Type B pancreatic cell (in vitro differentiated cells): ENCODE data around the gene DDHD1. TPM values are rescaled to one million over a fixed set of nuclear protein-coding genes. Genes with fewer than 3 reads are reported as not detected.

Experiments
- DNase-seq: peaks from one replicate; pipeline ENCODE4 v3.0.0; 2021; ENCODE audit warnings: mixed read lengths; ENCODE audit not compliant: unreplicated experiment; ENCODE audit errors: extremely low spot score
- H3K27ac Mint-ChIP-seq: 2 replicates; pipeline ENCODE4 v1.8.0; 2021; ENCODE audit warnings: mild to moderate bottlenecking, mixed read lengths
- H3K27me3 Mint-ChIP-seq: 2 replicates; pipeline ENCODE4 v1.8.0; 2021; ENCODE audit warnings: mixed read lengths
- H3K36me3 Mint-ChIP-seq: 2 replicates; pipeline ENCODE4 v1.8.0; 2021; ENCODE audit warnings: mixed read lengths
- H3K4me1 Mint-ChIP-seq: one replicate; pipeline ENCODE4 v1.8.0; 2021; ENCODE audit warnings: mixed read lengths; ENCODE audit not compliant: unreplicated experiment
- H3K4me3 Mint-ChIP-seq: 2 replicates; pipeline ENCODE4 v1.8.0; 2021; ENCODE audit warnings: mild to moderate bottlenecking, mixed read lengths
- H3K9me3 Mint-ChIP-seq: 2 replicates; pipeline ENCODE4 v1.8.0; 2021; ENCODE audit warnings: mixed read lengths
- total RNA-seq: library from RNA; stranded (reverse); gene quantifications from 2 replicates; pipeline ENCODE4 v1.2.1, GENCODE V29; 2021; ENCODE audit warnings: low replicate concordance
- TF ChIP-seq, protein P1 (sequence below): fragments of 200-600 bp; sonication (generic); conservative IDR thresholded peaks from 2 replicates; pipeline ENCODE4 v1.5.0; 2021; ENCODE audit warnings: antibody characterized with exemption, mild to moderate bottlenecking

DDHD1 gene
- total RNA-seq, 1 donor from 2014 or later: 19.1 TPM

DNA sequence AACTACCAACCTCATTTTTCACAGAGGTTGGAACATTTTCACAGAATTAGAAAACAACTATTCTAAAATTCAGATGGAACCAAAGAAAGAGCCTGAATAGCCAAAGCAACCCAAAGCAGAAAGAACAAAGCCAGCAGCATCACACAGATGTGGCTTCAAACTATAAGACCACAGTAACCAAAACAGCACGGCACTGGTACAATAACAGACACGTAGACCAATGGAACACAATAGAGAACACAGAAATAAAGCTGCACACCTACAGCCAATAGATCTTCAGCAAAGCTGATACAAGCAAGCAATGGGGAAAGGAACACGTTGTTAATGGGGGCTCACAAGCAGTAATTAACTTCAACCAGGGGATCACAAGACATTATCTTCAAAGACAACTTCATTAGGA lies 114.5 kb downstream of the DDHD1 start:
- Mint-ChIP-seq H3K27me3 (no peaks in the 10 kb centered on the region), H3K4me1 (no peaks in the 10 kb centered on the region), H3K9me3 (no peaks in the 10 kb centered on the region), H3K27ac (no peak overlapping the region), H3K36me3 (peaks cover 16% of the 10 kb centered on the region), H3K4me3 (no peak overlapping the region)
- no peak for DNase-seq
- TF ChIP-seq, protein P1, sequence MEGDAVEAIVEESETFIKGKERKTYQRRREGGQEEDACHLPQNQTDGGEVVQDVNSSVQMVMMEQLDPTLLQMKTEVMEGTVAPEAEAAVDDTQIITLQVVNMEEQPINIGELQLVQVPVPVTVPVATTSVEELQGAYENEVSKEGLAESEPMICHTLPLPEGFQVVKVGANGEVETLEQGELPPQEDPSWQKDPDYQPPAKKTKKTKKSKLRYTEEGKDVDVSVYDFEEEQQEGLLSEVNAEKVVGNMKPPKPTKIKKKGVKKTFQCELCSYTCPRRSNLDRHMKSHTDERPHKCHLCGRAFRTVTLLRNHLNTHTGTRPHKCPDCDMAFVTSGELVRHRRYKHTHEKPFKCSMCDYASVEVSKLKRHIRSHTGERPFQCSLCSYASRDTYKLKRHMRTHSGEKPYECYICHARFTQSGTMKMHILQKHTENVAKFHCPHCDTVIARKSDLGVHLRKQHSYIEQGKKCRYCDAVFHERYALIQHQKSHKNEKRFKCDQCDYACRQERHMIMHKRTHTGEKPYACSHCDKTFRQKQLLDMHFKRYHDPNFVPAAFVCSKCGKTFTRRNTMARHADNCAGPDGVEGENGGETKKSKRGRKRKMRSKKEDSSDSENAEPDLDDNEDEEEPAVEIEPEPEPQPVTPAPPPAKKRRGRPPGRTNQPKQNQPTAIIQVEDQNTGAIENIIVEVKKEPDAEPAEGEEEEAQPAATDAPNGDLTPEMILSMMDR: no peak

DNA sequence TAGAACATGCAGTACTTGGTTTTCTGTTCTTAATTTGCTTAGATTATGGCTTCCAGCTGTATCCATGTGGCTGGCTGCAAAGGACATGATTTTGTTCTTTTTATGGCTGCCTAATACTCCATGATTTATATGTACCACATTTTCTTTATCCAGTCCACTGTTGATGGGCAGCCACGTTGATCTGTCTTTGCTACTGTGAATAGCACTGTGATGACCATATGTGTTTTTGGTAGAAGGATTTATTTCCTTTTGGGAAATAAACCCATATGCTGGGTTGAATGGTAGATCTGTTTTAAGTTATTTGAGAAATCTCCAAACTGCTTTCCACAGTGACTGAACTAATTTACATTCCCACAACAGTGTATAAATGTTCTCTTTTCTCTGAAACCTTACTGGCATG lies 116.1 kb downstream of the DDHD1 start:
- Mint-ChIP-seq H3K36me3 (peaks cover 16% of the 10 kb centered on the region), H3K4me1 (no peaks in the 10 kb centered on the region), H3K4me3 (no peak overlapping the region), H3K9me3 (no peaks in the 10 kb centered on the region), H3K27me3 (no peaks in the 10 kb centered on the region), H3K27ac (no peak overlapping the region)
- TF ChIP-seq, protein P1: no peak
- no peak for DNase-seq

DNA sequence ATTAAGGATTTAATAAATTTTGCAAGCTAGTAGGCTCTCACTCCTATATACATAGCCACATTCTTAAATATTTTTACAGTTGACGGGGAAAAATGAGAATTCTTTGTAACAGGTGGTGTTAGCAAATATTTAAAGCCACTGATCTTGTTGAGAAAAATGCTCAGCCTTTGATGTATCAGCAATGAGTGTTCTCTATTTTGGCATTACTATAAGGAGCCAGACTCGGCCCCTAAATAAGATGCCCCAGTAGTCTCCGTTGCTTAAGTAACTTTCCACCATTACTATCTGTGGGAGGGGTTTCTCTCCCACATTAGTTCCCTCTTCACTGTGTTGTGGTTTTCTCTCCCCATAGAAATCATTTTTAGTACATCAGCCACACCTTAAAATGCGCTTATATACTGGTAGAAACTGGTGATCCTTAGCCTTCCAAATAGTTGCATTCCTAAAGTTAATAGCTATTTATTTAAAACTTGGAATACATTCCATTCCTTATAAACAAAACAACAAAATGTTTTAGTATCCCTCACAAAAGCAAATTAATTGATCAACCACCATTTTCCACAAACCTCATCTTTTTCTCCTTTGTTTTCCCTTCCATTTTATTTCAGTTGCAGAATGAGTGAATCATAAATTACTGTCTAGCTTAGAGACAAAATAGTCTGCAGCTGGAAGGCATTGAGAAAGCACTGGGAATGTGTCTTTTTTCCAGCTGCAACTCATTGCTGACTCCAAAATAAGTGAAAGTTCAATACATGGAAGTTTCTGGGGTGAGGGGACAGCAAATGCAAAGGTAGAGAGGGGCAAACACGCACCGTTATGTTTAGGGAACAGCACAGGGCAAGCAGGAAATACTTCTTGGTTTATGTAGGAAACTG lies 117.5 kb downstream of the DDHD1 start:
- no peak overlapping the region for H3K27ac Mint-ChIP-seq
- H3K4me1 Mint-ChIP-seq: no peaks in the 10 kb centered on the region
- no peak overlapping the region for H3K4me3 Mint-ChIP-seq
- no peaks in the 10 kb centered on the region for H3K9me3 Mint-ChIP-seq
- H3K36me3 Mint-ChIP-seq: peaks cover 13% of the 10 kb centered on the region
- no peak for DNase-seq
- H3K27me3 Mint-ChIP-seq: no peaks in the 10 kb centered on the region
- TF ChIP-seq, protein P1: no peak

DNA sequence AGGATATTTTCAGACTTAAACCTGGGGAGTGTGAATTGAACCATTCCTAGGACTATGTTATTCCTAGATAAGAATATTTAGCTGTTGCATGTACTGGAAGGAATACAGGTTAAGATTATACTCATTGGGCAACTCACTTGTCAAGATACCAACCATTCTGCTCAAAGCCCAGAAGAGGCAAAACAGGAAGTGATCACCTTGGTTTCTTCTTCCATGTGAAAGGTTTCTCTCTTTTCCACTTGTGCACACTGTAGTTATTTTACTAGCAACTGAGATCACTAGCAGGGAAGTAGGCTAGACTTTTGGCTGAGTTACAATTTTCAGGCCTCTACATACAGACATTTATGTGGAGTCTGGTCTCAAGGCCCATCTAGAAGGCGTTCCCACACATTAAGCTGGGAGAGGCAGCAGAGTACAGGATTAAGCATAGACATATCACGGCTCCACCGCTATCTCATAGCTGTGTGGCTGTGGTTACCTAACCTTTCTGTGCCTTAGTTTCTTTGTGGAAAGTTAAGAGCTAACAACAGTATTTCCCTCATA lies 118.4 kb downstream of the DDHD1 start:
- H3K4me3 Mint-ChIP-seq: no peak overlapping the region
- TF ChIP-seq, protein P1: no peak

DNA sequence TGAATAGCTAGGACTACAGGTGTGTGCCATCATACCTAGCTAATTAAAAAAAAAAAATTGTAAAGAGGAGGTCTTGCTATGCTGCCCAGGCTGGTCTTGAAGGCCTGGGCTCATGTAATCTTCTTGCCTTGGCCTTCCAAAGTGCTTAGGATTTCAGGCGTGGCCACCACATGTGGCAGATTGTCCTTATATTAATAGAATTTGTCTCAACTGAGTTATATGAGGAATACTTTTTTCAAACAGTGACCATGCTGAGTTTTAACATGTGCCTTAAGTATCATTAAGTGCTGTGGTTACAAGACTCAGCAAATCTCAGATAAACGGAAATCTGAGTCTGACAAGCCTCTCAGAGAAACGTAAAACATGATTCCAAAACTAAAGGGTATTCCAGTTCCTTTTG lies 119.1 kb downstream of the DDHD1 start:
- DNase-seq: no peak
- H3K27ac Mint-ChIP-seq: no peak overlapping the region
- no peaks in the 10 kb centered on the region for H3K9me3 Mint-ChIP-seq
- TF ChIP-seq, protein P1: no peak
- H3K4me3 Mint-ChIP-seq: no peak overlapping the region
- H3K4me1 Mint-ChIP-seq: no peaks in the 10 kb centered on the region
- peaks cover 12% of the 10 kb centered on the region for H3K36me3 Mint-ChIP-seq
- H3K27me3 Mint-ChIP-seq: no peaks in the 10 kb centered on the region

More for the DNA sequence above, 118.4 kb downstream of the DDHD1 start:
- no peak for DNase-seq
- Mint-ChIP-seq H3K36me3 (peaks cover 12% of the 10 kb centered on the region), H3K27ac (no peak overlapping the region), H3K9me3 (no peaks in the 10 kb centered on the region), H3K27me3 (no peaks in the 10 kb centered on the region), H3K4me1 (no peaks in the 10 kb centered on the region)
